ENCODE results near the gene STAB1. TPM values are rescaled to one million over a fixed set of nuclear protein-coding genes. Genes with fewer than 3 reads are reported as not detected.

The STAB1 gene
- polyA plus RNA-seq, 3 donors: 3.8 to 535 (median 15.8) TPM

GRCh38 chr3:52521488-52521824 lies 26.3 kb downstream of the STAB1 start:
- Histone ChIP-seq H3K9me3 (replicated peaks in 1 of 2; ENCODE audit: control insufficient read depth in 1 of 2, insufficient read depth in 1 of 2, low read length in 2 of 2) (no peaks in the 10 kb centered on the region), H3K9ac (ENCODE audit: insufficient read depth, low read length, poor library complexity, severe bottlenecking) (no peak overlapping the region), H2AFZ (ENCODE audit: insufficient read depth, low read depth, low read length, poor library complexity, severe bottlenecking) (no peak overlapping the region), H3K4me1 (ENCODE audit: control insufficient read depth in 1 of 2, insufficient read depth in 2 of 2, low read length in 2 of 2) (no peaks in the 10 kb centered on the region), H4K20me1 (ENCODE audit: insufficient read depth, low read length) (peaks cover 9% of the 10 kb centered on the region), H3K27ac (ENCODE audit: low read depth in 1 of 2, low read length in 2 of 2) (no peak overlapping the region), H3K4me3 (replicated peaks in 1 of 3; ENCODE audit: low read depth in 2 of 3, low read length in 3 of 3) (no peak overlapping the region), H3K27me3 (ENCODE audit: control insufficient read depth in 2 of 2, insufficient read depth in 2 of 2, low read length in 2 of 2) (no peaks in the 10 kb centered on the region), H3K36me3 (replicated peaks in 1 of 2; ENCODE audit: control insufficient read depth in 1 of 2, insufficient read depth in 2 of 2, low read length in 2 of 2) (peaks cover 90 to 97% of the 10 kb centered on the region in 2 donors), H3K4me2 (replicated peaks; ENCODE audit: extremely low read depth, low read length, poor library complexity, severe bottlenecking) (no peak overlapping the region), H3K79me2 (ENCODE audit: insufficient read depth, low read length) (no peaks in the 10 kb centered on the region)
- no peak overlapping the region for H3K4me3 Mint-ChIP-seq
- TF ChIP-seq CTCF (IDR thresholded peaks at IDR 0.05): no peak
- H3K27me3 Mint-ChIP-seq (ENCODE audit: low read depth in 3 of 3): peaks cover 1 to 4% (median 1%) of the 10 kb centered on the region in 3 donors
- H3K4me1 Mint-ChIP-seq: no peaks in the 10 kb centered on the region
- no peak for DNase-seq
- peaks cover 79 to 95% of the 10 kb centered on the region in 2 donors for H3K36me3 Mint-ChIP-seq
- WGBS (ENCODE audit: insufficient coverage): 94% methylated on average over 5 of the region's 8 CpGs
- H3K9me3 Mint-ChIP-seq: no peaks in the 10 kb centered on the region
- H3K27ac Mint-ChIP-seq: no peak overlapping the region
- intact Hi-C loops (cut with micrococcal nuclease): no loop called here

GRCh38 chr3:52521881-52522650 lies 26.9 kb downstream of the STAB1 start:
- peaks cover 84 to 97% of the 10 kb centered on the region in 2 donors for H3K36me3 ChIP-seq (replicated peaks in 1 of 2; ENCODE audit: control insufficient read depth in 1 of 2, insufficient read depth in 2 of 2, low read length in 2 of 2)
- no peaks in the 10 kb centered on the region for H3K27me3 ChIP-seq (ENCODE audit: control insufficient read depth in 2 of 2, insufficient read depth in 2 of 2, low read length in 2 of 2)
- peaks cover 9% of the 10 kb centered on the region for H4K20me1 ChIP-seq (ENCODE audit: insufficient read depth, low read length)
- H3K4me1 Mint-ChIP-seq: no peaks in the 10 kb centered on the region
- H3K4me1 ChIP-seq (ENCODE audit: control insufficient read depth in 1 of 2, insufficient read depth in 2 of 2, low read length in 2 of 2): no peaks in the 10 kb centered on the region
- no peak overlapping the region for H3K4me2 ChIP-seq (replicated peaks; ENCODE audit: extremely low read depth, low read length, poor library complexity, severe bottlenecking)
- no peak for DNase-seq
- no peak overlapping the region for H3K4me3 Mint-ChIP-seq
- 95% methylated on average over 26 of the region's 33 CpGs for WGBS (ENCODE audit: insufficient coverage)
- no peaks in the 10 kb centered on the region for H3K9me3 Mint-ChIP-seq
- no peak for TF ChIP-seq CTCF (IDR thresholded peaks at IDR 0.05)
- H3K4me3 ChIP-seq (replicated peaks in 1 of 3; ENCODE audit: low read depth in 2 of 3, low read length in 3 of 3): no peak overlapping the region
- no peak overlapping the region for H2AFZ ChIP-seq (ENCODE audit: insufficient read depth, low read depth, low read length, poor library complexity, severe bottlenecking)
- intact Hi-C loops (cut with micrococcal nuclease): no loop called here
- no peaks in the 10 kb centered on the region for H3K79me2 ChIP-seq (ENCODE audit: insufficient read depth, low read length)
- H3K9ac ChIP-seq (ENCODE audit: insufficient read depth, low read length, poor library complexity, severe bottlenecking): no peak overlapping the region
- H3K9me3 ChIP-seq (replicated peaks in 1 of 2; ENCODE audit: control insufficient read depth in 1 of 2, insufficient read depth in 1 of 2, low read length in 2 of 2): no peaks in the 10 kb centered on the region
- H3K27ac Mint-ChIP-seq: no peak overlapping the region
- no peak overlapping the region for H3K27ac ChIP-seq (ENCODE audit: low read depth in 1 of 2, low read length in 2 of 2)
- peaks cover 74 to 91% of the 10 kb centered on the region in 2 donors for H3K36me3 Mint-ChIP-seq
- peaks cover 0 to 4% (median 1%) of the 10 kb centered on the region in 3 donors for H3K27me3 Mint-ChIP-seq (ENCODE audit: low read depth in 3 of 3)

Measured in CD14-positive monocyte (primary cell).